Measurements from ENCODE around the gene ADK.

ADK gene

DNA sequence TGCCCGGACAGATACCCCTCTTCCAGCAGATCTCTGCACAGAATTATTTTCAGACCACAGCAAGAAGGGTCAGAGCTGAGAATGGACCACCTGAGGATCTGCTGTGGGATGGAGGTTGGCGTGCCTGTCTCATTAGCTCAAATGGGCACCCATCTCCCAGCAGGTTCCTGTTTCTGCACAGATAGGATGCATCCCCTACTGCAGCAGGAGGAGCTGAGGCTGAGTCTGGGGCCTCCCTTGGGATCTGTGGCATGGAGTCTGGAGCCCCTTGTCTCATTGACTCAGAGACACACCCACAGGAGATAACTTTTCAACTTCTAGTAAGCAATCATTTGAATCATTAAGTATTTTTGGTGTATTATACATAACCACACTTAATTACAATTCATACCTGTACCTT lies 212.7 kb downstream of the ADK start:
- Histone ChIP-seq H3K27ac (ENCODE audit: low read depth in 2 of 2, low read length in 2 of 2) (no peak overlapping the region), H3K9me3 (ENCODE audit: control insufficient read depth in 2 of 2, low read length in 2 of 2) (peaks cover 0 to 4% of the 10 kb centered on the region in 2 donors), H3K4me3 (ENCODE audit: low read length in 2 of 2) (no peak overlapping the region), H3K4me1 (ENCODE audit: control insufficient read depth in 2 of 2, insufficient read depth in 2 of 2, low read length in 2 of 2) (no peaks in the 10 kb centered on the region), H3K27me3 (ENCODE audit: control insufficient read depth in 2 of 2, insufficient read depth in 2 of 2, low read length in 2 of 2) (no peaks in the 10 kb centered on the region), H3K9ac (ENCODE audit: low read depth in 1 of 2, low read length in 2 of 2) (no peak overlapping the region), H3K36me3 (ENCODE audit: control insufficient read depth in 2 of 2, insufficient read depth in 2 of 2, low read length in 2 of 2) (peaks cover 0 to 6% of the 10 kb centered on the region in 2 donors)

DNA sequence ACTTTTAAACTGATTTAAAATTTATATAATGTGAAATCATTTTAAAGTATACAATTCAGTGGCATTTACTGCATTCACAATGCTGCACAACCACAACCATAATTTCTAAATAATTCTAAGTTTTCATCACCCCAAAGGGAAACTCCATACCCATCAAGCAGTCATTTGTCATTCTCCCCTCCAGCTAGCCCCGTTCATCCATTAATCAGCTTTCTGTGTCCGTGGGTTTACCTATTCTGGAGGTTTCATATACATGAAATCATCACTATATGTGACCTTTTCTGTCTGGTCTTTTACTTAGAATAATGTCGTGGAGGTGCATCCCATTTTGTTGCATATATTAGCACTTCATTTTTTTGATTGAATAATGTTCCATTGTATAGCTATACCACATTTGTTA lies 214.1 kb downstream of the ADK start:
- H3K4me1 ChIP-seq (ENCODE audit: control insufficient read depth in 2 of 2, insufficient read depth in 2 of 2, low read length in 2 of 2) = no peaks in the 10 kb centered on the region
- peaks cover 0 to 6% of the 10 kb centered on the region in 2 donors for H3K36me3 ChIP-seq (ENCODE audit: control insufficient read depth in 2 of 2, insufficient read depth in 2 of 2, low read length in 2 of 2)
- no peaks in the 10 kb centered on the region for H3K27me3 ChIP-seq (ENCODE audit: control insufficient read depth in 2 of 2, insufficient read depth in 2 of 2, low read length in 2 of 2)
- no peak overlapping the region for H3K27ac ChIP-seq (ENCODE audit: low read depth in 2 of 2, low read length in 2 of 2)
- H3K9ac ChIP-seq (ENCODE audit: low read depth in 1 of 2, low read length in 2 of 2) = no peak overlapping the region
- H3K4me3 ChIP-seq (ENCODE audit: low read length in 2 of 2) = no peak overlapping the region
- peaks cover 0 to 4% of the 10 kb centered on the region in 2 donors for H3K9me3 ChIP-seq (ENCODE audit: control insufficient read depth in 2 of 2, low read length in 2 of 2)

- Histone ChIP-seq H3K4me3 (ENCODE audit: low read length in 2 of 2) (no peak overlapping the region), H3K36me3 (ENCODE audit: control insufficient read depth in 2 of 2, insufficient read depth in 2 of 2, low read length in 2 of 2) (peaks cover 0 to 3% of the 10 kb centered on the region in 2 donors), H3K9ac (ENCODE audit: low read depth in 1 of 2, low read length in 2 of 2) (no peak overlapping the region), H3K27ac (ENCODE audit: low read depth in 2 of 2, low read length in 2 of 2) (no peak overlapping the region), H3K27me3 (ENCODE audit: control insufficient read depth in 2 of 2, insufficient read depth in 2 of 2, low read length in 2 of 2) (no peaks in the 10 kb centered on the region), H3K4me1 (ENCODE audit: control insufficient read depth in 2 of 2, insufficient read depth in 2 of 2, low read length in 2 of 2) (no peaks in the 10 kb centered on the region), H3K9me3 (ENCODE audit: control insufficient read depth in 2 of 2, low read length in 2 of 2) (no peaks in the 10 kb centered on the region)
Observed at GRCh38 chr10:74371696-74372095, 220.7 kb downstream of the ADK start.

GRCh38 chr10:74373059-74373458 lies 222.0 kb downstream of the ADK start:
- Histone ChIP-seq H3K36me3 (ENCODE audit: control insufficient read depth in 2 of 2, insufficient read depth in 2 of 2, low read length in 2 of 2) (peaks cover 0 to 3% of the 10 kb centered on the region in 2 donors), H3K27ac (ENCODE audit: low read depth in 2 of 2, low read length in 2 of 2) (no peak overlapping the region), H3K9me3 (ENCODE audit: control insufficient read depth in 2 of 2, low read length in 2 of 2) (no peaks in the 10 kb centered on the region), H3K4me1 (ENCODE audit: control insufficient read depth in 2 of 2, insufficient read depth in 2 of 2, low read length in 2 of 2) (no peaks in the 10 kb centered on the region), H3K27me3 (ENCODE audit: control insufficient read depth in 2 of 2, insufficient read depth in 2 of 2, low read length in 2 of 2) (no peaks in the 10 kb centered on the region), H3K4me3 (ENCODE audit: low read length in 2 of 2) (no peak overlapping the region), H3K9ac (ENCODE audit: low read depth in 1 of 2, low read length in 2 of 2) (no peak overlapping the region)

GRCh38 chr10:74377476-74377875 lies 226.5 kb downstream of the ADK start:
- Histone ChIP-seq H3K9me3 (ENCODE audit: control insufficient read depth in 2 of 2, low read length in 2 of 2) (no peaks in the 10 kb centered on the region), H3K4me1 (ENCODE audit: control insufficient read depth in 2 of 2, insufficient read depth in 2 of 2, low read length in 2 of 2) (no peaks in the 10 kb centered on the region), H3K4me3 (ENCODE audit: low read length in 2 of 2) (no peak overlapping the region), H3K36me3 (ENCODE audit: control insufficient read depth in 2 of 2, insufficient read depth in 2 of 2, low read length in 2 of 2) (no peaks in the 10 kb centered on the region), H3K27me3 (ENCODE audit: control insufficient read depth in 2 of 2, insufficient read depth in 2 of 2, low read length in 2 of 2) (no peaks in the 10 kb centered on the region), H3K9ac (ENCODE audit: low read depth in 1 of 2, low read length in 2 of 2) (no peak overlapping the region), H3K27ac (ENCODE audit: low read depth in 2 of 2, low read length in 2 of 2) (no peak overlapping the region)

GRCh38 chr10:74379474-74379873 lies 228.5 kb downstream of the ADK start:
- no peaks in the 10 kb centered on the region for H3K36me3 ChIP-seq (ENCODE audit: control insufficient read depth in 2 of 2, insufficient read depth in 2 of 2, low read length in 2 of 2)
- H3K27me3 ChIP-seq (ENCODE audit: control insufficient read depth in 2 of 2, insufficient read depth in 2 of 2, low read length in 2 of 2) = no peaks in the 10 kb centered on the region
- no peak overlapping the region for H3K9ac ChIP-seq (ENCODE audit: low read depth in 1 of 2, low read length in 2 of 2)
- no peaks in the 10 kb centered on the region for H3K4me1 ChIP-seq (ENCODE audit: control insufficient read depth in 2 of 2, insufficient read depth in 2 of 2, low read length in 2 of 2)
- no peak overlapping the region for H3K27ac ChIP-seq (ENCODE audit: low read depth in 2 of 2, low read length in 2 of 2)
- H3K9me3 ChIP-seq (ENCODE audit: control insufficient read depth in 2 of 2, low read length in 2 of 2) = no peaks in the 10 kb centered on the region
- H3K4me3 ChIP-seq (ENCODE audit: low read length in 2 of 2) = no peak overlapping the region

DNA sequence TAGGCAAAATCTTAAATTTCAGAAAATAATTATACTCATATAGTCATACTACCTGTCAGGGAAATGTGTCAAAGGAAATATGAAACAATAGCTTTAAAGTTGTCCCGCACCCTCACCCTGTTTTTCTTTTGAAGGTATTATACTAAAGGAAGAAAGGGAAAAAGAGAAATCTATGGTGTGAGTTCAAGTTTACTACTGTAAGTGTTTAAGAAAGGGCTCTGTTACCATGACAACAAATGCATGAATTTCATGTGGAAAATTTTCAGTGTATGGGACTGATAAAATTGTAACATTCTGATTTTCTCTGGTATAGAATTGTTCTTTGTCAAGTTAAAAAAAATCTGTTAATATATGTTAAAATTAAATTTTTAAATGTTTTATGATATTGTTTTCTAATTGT lies 229.8 kb downstream of the ADK start:
- H3K9ac ChIP-seq (ENCODE audit: low read depth in 1 of 2, low read length in 2 of 2) = no peak overlapping the region
- no peaks in the 10 kb centered on the region for H3K9me3 ChIP-seq (ENCODE audit: control insufficient read depth in 2 of 2, low read length in 2 of 2)
- no peak overlapping the region for H3K4me3 ChIP-seq (ENCODE audit: low read length in 2 of 2)
- no peaks in the 10 kb centered on the region for H3K4me1 ChIP-seq (ENCODE audit: control insufficient read depth in 2 of 2, insufficient read depth in 2 of 2, low read length in 2 of 2)
- no peaks in the 10 kb centered on the region for H3K36me3 ChIP-seq (ENCODE audit: control insufficient read depth in 2 of 2, insufficient read depth in 2 of 2, low read length in 2 of 2)
- no peaks in the 10 kb centered on the region for H3K27me3 ChIP-seq (ENCODE audit: control insufficient read depth in 2 of 2, insufficient read depth in 2 of 2, low read length in 2 of 2)
- no peak overlapping the region for H3K27ac ChIP-seq (ENCODE audit: low read depth in 2 of 2, low read length in 2 of 2)

DNA sequence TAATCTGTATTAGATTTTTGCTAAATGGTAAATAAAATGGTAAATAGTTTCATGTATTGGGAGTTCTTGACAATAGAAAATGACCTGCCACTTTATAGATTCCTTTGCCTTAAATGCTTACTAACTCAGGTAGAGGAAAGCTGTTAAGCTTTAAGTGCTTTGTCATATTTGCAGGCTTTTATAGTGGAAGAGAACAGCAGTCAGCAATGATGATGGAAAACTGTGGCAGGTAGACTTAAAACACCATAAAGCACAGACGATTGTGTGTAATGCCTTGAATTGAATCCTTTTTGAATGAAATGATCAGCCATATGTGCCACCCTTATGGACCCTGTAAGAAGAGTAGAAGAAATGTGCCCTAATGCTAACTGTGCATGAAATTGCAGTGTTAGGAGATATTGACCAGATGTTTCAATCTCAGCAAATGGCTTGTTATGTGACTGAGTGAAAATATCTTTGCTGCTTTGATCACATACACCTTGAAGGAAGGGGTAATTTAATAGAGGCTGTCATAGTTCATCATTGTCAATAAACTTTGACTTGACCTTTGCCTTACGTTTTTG lies 230.4 kb downstream of the ADK start:
- Histone ChIP-seq H3K9me3 (ENCODE audit: control insufficient read depth in 2 of 2, low read length in 2 of 2) (no peaks in the 10 kb centered on the region), H3K4me1 (ENCODE audit: control insufficient read depth in 2 of 2, insufficient read depth in 2 of 2, low read length in 2 of 2) (no peaks in the 10 kb centered on the region), H3K27me3 (ENCODE audit: control insufficient read depth in 2 of 2, insufficient read depth in 2 of 2, low read length in 2 of 2) (no peaks in the 10 kb centered on the region), H3K36me3 (ENCODE audit: control insufficient read depth in 2 of 2, insufficient read depth in 2 of 2, low read length in 2 of 2) (no peaks in the 10 kb centered on the region), H3K4me3 (ENCODE audit: low read length in 2 of 2) (no peak overlapping the region), H3K9ac (ENCODE audit: low read depth in 1 of 2, low read length in 2 of 2) (no peak overlapping the region), H3K27ac (ENCODE audit: low read depth in 2 of 2, low read length in 2 of 2) (no peak overlapping the region)

GRCh38 chr10:74382663-74383062 lies 231.6 kb downstream of the ADK start:
- Histone ChIP-seq H3K4me1 (ENCODE audit: control insufficient read depth in 2 of 2, insufficient read depth in 2 of 2, low read length in 2 of 2) (no peaks in the 10 kb centered on the region), H3K4me3 (ENCODE audit: low read length in 2 of 2) (no peak overlapping the region), H3K9ac (ENCODE audit: low read depth in 1 of 2, low read length in 2 of 2) (no peak overlapping the region), H3K9me3 (ENCODE audit: control insufficient read depth in 2 of 2, low read length in 2 of 2) (no peaks in the 10 kb centered on the region), H3K27ac (ENCODE audit: low read depth in 2 of 2, low read length in 2 of 2) (no peak overlapping the region), H3K27me3 (ENCODE audit: control insufficient read depth in 2 of 2, insufficient read depth in 2 of 2, low read length in 2 of 2) (no peaks in the 10 kb centered on the region), H3K36me3 (ENCODE audit: control insufficient read depth in 2 of 2, insufficient read depth in 2 of 2, low read length in 2 of 2) (no peaks in the 10 kb centered on the region)

DNA sequence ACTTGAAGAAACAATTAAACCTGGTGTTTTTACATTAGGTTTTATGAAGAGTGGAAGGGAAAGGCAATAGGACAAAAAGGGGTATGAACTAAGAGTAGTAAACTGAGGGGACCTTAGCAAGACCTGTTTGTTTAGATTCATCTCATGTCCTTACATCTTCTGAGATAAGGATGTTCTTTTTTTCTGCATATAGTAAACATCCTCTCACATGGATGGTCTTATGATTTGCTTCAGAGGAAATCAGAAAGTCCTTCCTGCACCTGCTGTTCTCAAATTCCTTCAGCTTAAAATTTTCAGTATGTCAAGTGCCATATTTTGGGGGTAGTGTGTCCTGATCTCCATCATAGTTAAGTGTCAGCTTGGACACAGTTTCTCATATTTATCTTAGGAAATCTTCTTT lies 232.6 kb downstream of the ADK start:
- no peaks in the 10 kb centered on the region for H3K4me1 ChIP-seq (ENCODE audit: control insufficient read depth in 2 of 2, insufficient read depth in 2 of 2, low read length in 2 of 2)
- H3K9ac ChIP-seq (ENCODE audit: low read depth in 1 of 2, low read length in 2 of 2) = no peak overlapping the region
- no peaks in the 10 kb centered on the region for H3K9me3 ChIP-seq (ENCODE audit: control insufficient read depth in 2 of 2, low read length in 2 of 2)
- H3K27me3 ChIP-seq (ENCODE audit: control insufficient read depth in 2 of 2, insufficient read depth in 2 of 2, low read length in 2 of 2) = no peaks in the 10 kb centered on the region
- H3K36me3 ChIP-seq (ENCODE audit: control insufficient read depth in 2 of 2, insufficient read depth in 2 of 2, low read length in 2 of 2) = no peaks in the 10 kb centered on the region
- no peak overlapping the region for H3K4me3 ChIP-seq (ENCODE audit: low read length in 2 of 2)
- H3K27ac ChIP-seq (ENCODE audit: low read depth in 2 of 2, low read length in 2 of 2) = no peak overlapping the region

Data from mucosa of rectum (tissue), 2 donors.